ENCODE data around the gene ST8SIA1. TPM values are rescaled to one million over a fixed set of nuclear protein-coding genes. Genes with fewer than 3 reads are reported as not detected.

Gene ST8SIA1
- total and polyA plus RNA-seq, 11 donors = 0.60 to 5.7 (median 1.7) TPM

GRCh38 chr12:22353615-22354325 is 19.3 kb upstream of the ST8SIA1 start:
- no peaks in the 10 kb centered on the region for H3K27me3 ChIP-seq
- TF ChIP-seq CTCF (IDR thresholded peaks at IDR 0.05) (no peak), POLR2A (IDR thresholded peaks at IDR 0.05) (no peak)

GRCh38 chr12:22350886-22351285 is 16.4 kb upstream of the ST8SIA1 start:
- intact Hi-C loops (cut with DNase I) = no loop called here
- H3K4me3 ChIP-seq = no peak overlapping the region
- TF ChIP-seq CTCF (IDR thresholded peaks at IDR 0.05) = no peak
- no peaks in the 10 kb centered on the region for H3K4me1 ChIP-seq
- H3K9me3 ChIP-seq = peaks cover 0 to 7% (median 0%) of the 10 kb centered on the region in 12 donors
- H3K27ac ChIP-seq = no peak overlapping the region
- 17 to 25% (median 21%) methylated on average over 4 of the region's 4 CpGs for WGBS, 4 donors
- no peaks in the 10 kb centered on the region for H3K27me3 ChIP-seq
- DNase-seq (no peak), ATAC-seq (no peak)
- no peaks in the 10 kb centered on the region for H3K36me3 ChIP-seq

More at GRCh38 chr12:22353615-22354325, 19.3 kb upstream of the ST8SIA1 start:
- 88 to 96% (median 94%) methylated on average over 1 of the region's 1 CpG for WGBS, 4 donors
- no peaks in the 10 kb centered on the region for H3K36me3 ChIP-seq
- H3K9me3 ChIP-seq = peaks cover 0 to under 1% (median 0%) of the 10 kb centered on the region in 12 donors
- H3K4me3 ChIP-seq = no peak overlapping the region
- DNase-seq (no peak), ATAC-seq (no peak)
- H3K27ac ChIP-seq = no peak overlapping the region
- intact Hi-C loops (cut with DNase I) = no loop called here
- no peaks in the 10 kb centered on the region for H3K4me1 ChIP-seq

- Histone ChIP-seq H3K4me3 (no peak overlapping the region), H3K4me1 (no peaks in the 10 kb centered on the region)
- ATAC-seq = no peak
Measured at GRCh38 chr12:22348208-22348607, 13.7 kb upstream of the ST8SIA1 start.

GRCh38 chr12:22340143-22340542 is 5.6 kb upstream of the ST8SIA1 start:
- 83 to 85% (median 84%) methylated on average over 4 of the region's 4 CpGs for WGBS, 4 donors
- Histone ChIP-seq H3K27me3 (peaks cover 0 to 7% (median 0%) of the 10 kb centered on the region in 9 donors), H3K9me3 (peaks cover 0 to 8% (median 0%) of the 10 kb centered on the region in 12 donors), H3K36me3 (no peaks in the 10 kb centered on the region), H3K27ac (no peak overlapping the region), H3K4me1 (no peaks in the 10 kb centered on the region), H3K4me3 (no peak overlapping the region)
- DNase-seq (peak in 1 of 5 donors; percentile 57), ATAC-seq (peak in 1 of 4 donors; percentile 48)
- no peak for TF ChIP-seq POLR2A (IDR thresholded peaks at IDR 0.05)
- TF ChIP-seq CTCF (IDR thresholded peaks at IDR 0.05) = no peak
- intact Hi-C loops (cut with DNase I) = no loop called here

More at GRCh38 chr12:22348208-22348607, 13.7 kb upstream of the ST8SIA1 start:
- DNase-seq = no peak
- H3K36me3 ChIP-seq = no peaks in the 10 kb centered on the region
- TF ChIP-seq CTCF (IDR thresholded peaks at IDR 0.05) (no peak), POLR2A (IDR thresholded peaks at IDR 0.05) (no peak)
- H3K27me3 ChIP-seq = no peaks in the 10 kb centered on the region
- intact Hi-C loops (cut with DNase I) = no loop called here
- no peak overlapping the region for H3K27ac ChIP-seq
- peaks cover 0 to 7% (median 0%) of the 10 kb centered on the region in 12 donors for H3K9me3 ChIP-seq
- WGBS, 4 donors = 81 to 90% (median 84%) methylated on average over 5 of the region's 5 CpGs
